Activated naive CD4-positive, alpha-beta T cell treated with anti-CD3 and anti-CD28 coated beads, Interleukin-2, amount 50 U/mL, for 24 hours (primary cell): Measurements from ENCODE around the gene CTNND2.

Experiments used
- H3K27ac Mint-ChIP-seq: one replicate; pipeline ENCODE4 v1.8.0; 2021; ENCODE audit warnings: mild to moderate bottlenecking, mixed read lengths
- H3K27me3 Mint-ChIP-seq: one replicate; pipeline ENCODE4 v1.8.0; 2021; ENCODE audit warnings: mixed read lengths
- H3K36me3 Mint-ChIP-seq: one replicate; pipeline ENCODE4 v1.8.0; 2021; ENCODE audit warnings: mixed read lengths
- H3K4me1 Mint-ChIP-seq: one replicate; pipeline ENCODE4 v1.8.0; 2021; ENCODE audit warnings: mixed read lengths
- H3K4me3 Mint-ChIP-seq: one replicate; pipeline ENCODE4 v1.8.0; 2021; ENCODE audit warnings: mild to moderate bottlenecking, mixed read lengths
- H3K9me3 Mint-ChIP-seq: one replicate; pipeline ENCODE4 v1.8.0; 2021; ENCODE audit warnings: mixed read lengths

Gene CTNND2

DNA sequence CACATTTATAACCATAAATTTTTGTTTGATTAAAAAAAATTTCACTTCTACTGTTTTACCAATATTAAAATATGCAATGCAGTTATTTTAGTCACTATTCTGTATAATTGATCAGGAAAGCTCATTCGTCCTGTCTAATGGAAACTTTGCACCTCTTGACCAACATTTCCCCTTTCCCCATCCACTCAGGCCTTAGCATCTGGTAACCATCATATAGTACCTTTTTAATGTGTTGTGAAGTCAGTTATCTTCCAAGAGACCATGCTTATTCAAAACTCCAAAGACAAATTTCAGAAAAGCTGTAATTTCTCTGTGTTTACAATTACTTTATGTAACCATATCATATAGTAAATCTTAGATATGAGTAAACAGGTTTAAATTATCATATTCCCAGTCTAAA, 145.9 kb downstream of the CTNND2 start:
- no peaks in the 10 kb centered on the region for H3K36me3 Mint-ChIP-seq

DNA sequence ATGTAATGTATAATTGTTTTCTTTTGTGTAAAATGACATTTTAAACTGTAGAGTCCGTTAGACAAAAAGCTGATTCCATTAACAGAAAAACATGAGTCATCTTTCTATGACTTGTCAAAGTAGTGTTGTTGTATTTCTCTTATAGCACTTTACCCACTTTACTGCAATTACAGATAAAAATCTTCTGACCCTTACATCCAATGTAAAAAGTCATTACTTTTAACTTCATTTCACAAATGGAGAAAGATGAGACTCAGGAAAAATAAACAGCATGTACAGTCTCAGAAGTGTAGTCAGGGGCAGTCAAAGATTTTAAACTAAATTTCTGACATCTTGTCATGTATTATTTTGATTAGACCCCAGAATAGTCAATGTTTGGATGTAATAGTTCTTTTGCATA, 146.6 kb downstream of the CTNND2 start:
- Mint-ChIP-seq H3K36me3 (no peaks in the 10 kb centered on the region), H3K4me3 (no peak overlapping the region), H3K4me1 (no peaks in the 10 kb centered on the region)

More for the DNA sequence above, 145.9 kb downstream of the CTNND2 start:
- no peaks in the 10 kb centered on the region for H3K4me1 Mint-ChIP-seq
- peaks cover 1% of the 10 kb centered on the region for H3K27me3 Mint-ChIP-seq
- H3K4me3 Mint-ChIP-seq = no peak overlapping the region
- peaks cover 20% of the 10 kb centered on the region for H3K9me3 Mint-ChIP-seq
- H3K27ac Mint-ChIP-seq = no peak overlapping the region

DNA sequence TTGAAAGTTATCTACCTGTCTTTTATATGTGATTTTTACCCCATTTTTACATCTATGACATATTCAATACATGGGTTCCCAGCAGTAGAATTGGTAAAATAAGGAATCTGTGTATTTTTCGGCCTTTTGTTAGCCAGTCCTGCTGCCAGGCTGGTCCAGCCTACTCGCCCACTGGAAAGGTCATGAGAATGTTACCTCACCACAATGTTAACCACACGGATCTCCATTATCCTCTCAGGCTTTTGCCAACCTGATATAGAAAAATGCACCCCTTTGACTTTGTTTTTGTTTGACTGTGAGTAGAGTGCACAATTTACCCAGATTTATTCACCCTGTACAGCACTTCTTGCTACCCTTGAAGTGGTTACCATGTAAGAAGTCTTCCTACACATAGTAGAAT, 167.2 kb downstream of the CTNND2 start:
- H3K36me3 Mint-ChIP-seq = no peaks in the 10 kb centered on the region
- no peak overlapping the region for H3K4me3 Mint-ChIP-seq
- H3K9me3 Mint-ChIP-seq = no peaks in the 10 kb centered on the region
- no peak overlapping the region for H3K27ac Mint-ChIP-seq
- H3K27me3 Mint-ChIP-seq = no peaks in the 10 kb centered on the region
- H3K4me1 Mint-ChIP-seq = no peaks in the 10 kb centered on the region

More for the DNA sequence above, 146.6 kb downstream of the CTNND2 start:
- H3K9me3 Mint-ChIP-seq = peaks cover 13% of the 10 kb centered on the region
- peaks cover 1% of the 10 kb centered on the region for H3K27me3 Mint-ChIP-seq
- no peak overlapping the region for H3K27ac Mint-ChIP-seq

DNA sequence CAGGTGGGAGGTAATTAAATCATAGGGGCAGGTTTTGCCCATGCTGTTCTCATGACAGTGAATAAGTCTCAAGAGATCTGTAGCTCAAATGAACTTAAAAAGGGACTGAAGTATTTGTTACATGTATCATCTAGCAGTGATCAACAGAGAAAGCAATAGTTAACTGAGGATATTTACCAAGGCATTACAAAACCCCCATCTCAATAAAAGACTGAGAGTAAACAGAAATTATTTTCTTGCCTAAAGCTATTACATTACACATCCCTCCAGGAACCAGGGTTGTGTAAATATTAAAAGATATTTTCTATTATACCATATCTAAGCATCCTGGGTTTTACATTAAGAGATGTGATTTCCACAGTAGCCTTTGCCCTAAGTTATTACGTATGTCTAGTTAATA, 169.9 kb downstream of the CTNND2 start:
- H3K36me3 Mint-ChIP-seq = no peaks in the 10 kb centered on the region
- no peaks in the 10 kb centered on the region for H3K4me1 Mint-ChIP-seq
- no peak overlapping the region for H3K4me3 Mint-ChIP-seq
- no peak overlapping the region for H3K27ac Mint-ChIP-seq
- no peaks in the 10 kb centered on the region for H3K27me3 Mint-ChIP-seq
- H3K9me3 Mint-ChIP-seq = no peaks in the 10 kb centered on the region

DNA sequence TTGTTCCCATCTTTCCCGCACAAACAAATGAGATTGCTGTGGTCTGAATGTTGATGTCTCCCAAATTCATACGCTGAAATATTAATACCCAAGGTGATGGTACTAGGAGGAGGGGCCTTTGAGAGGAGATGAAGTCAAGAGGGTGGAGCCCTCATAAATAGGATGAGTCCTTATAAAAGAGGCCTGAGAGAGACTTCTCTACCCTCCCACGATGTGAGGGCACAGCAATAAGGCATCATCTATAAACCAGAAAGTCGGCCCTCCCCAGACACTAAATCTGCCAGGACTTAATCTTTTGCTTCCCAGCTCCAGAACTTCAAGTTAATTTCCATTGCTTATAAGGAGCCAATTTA, 170.4 kb downstream of the CTNND2 start:
- Mint-ChIP-seq H3K4me3 (no peak overlapping the region), H3K27ac (no peak overlapping the region), H3K9me3 (no peaks in the 10 kb centered on the region), H3K4me1 (no peaks in the 10 kb centered on the region), H3K36me3 (no peaks in the 10 kb centered on the region), H3K27me3 (no peaks in the 10 kb centered on the region)

DNA sequence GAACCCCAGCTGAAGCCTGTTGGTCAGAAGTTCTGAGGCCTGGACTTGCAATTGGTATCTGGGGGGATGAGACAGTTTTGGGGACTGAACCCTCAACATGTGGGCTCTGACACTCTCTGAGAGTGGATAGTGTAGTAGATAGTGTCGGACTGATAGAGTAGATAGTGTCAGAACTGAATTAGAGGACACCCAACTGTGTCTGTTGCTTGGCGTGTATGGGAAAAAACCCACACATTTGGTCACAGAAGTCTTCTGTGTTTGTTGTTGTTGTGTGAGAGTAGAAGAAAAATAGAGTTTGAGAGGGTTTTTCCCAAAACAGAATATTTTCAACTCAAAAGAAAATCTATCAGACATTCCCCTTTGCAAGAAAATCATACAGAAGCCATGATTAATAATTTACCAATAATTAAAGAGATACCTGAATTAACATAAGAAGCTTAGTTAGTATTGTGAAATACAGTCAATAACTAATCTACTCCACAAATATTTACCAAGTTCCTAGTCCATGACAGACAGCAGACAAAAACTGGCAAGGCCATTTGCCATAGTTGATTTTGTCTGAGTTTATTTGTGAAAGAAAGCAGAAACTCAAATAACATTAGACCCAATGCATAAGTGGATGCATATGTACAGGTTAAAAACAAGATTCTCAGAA, 170.9 kb downstream of the CTNND2 start:
- Mint-ChIP-seq H3K36me3 (no peaks in the 10 kb centered on the region), H3K27me3 (no peaks in the 10 kb centered on the region), H3K27ac (no peak overlapping the region), H3K4me1 (no peaks in the 10 kb centered on the region), H3K4me3 (no peak overlapping the region), H3K9me3 (no peaks in the 10 kb centered on the region)

DNA sequence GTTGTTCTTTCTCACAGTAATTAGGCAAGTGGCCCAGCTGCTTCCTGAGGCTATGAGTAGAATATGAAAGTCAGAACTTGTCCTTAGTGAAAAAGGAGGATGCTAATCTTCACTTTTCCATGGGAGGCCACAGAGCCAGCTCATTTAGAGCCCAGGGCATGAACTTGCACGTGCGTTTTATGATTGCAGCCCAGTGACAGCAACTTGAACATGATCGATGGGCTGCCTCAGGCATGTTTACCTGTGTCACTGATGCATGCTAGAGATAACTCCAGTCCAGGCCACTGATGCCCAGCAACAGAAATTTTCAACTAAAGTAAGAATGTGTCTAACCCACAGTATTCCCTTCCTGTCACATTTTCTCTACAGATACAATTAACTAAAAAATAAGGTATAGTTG, 179.3 kb downstream of the CTNND2 start:
- Mint-ChIP-seq H3K27me3 (peaks cover 3% of the 10 kb centered on the region), H3K4me3 (no peak overlapping the region), H3K9me3 (no peaks in the 10 kb centered on the region), H3K36me3 (no peaks in the 10 kb centered on the region), H3K4me1 (no peaks in the 10 kb centered on the region), H3K27ac (no peak overlapping the region)

DNA sequence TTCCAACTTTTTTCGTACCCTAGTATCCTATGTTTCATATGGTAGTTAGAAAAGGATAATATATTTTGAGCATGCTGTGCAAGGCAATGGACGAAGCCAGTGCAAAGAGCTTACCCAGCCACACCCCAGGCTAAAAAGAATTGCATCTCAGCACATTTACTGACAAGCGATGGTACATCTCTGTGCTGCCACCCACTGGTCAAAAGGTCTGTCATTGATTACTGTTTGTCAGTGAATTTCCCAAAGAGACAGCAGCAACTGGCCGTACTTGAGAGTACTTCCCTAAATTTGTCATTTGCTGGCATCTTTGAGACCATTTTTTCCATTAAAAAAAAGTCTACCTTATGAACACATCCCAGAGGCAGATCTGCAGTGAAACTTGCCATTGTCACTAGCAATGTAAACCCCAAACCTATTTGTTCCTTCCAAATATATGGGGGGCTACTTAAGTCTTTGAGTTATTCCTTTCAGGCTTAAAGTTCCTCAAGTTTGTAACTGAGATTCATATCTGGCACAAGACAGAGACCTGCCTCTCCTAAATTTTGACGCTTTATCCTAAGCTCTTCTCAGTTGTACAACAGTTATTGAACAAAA, 184.3 kb downstream of the CTNND2 start:
- H3K27ac Mint-ChIP-seq = no peak overlapping the region
- no peaks in the 10 kb centered on the region for H3K9me3 Mint-ChIP-seq
- H3K27me3 Mint-ChIP-seq = no peaks in the 10 kb centered on the region
- no peak overlapping the region for H3K4me3 Mint-ChIP-seq
- no peaks in the 10 kb centered on the region for H3K4me1 Mint-ChIP-seq
- H3K36me3 Mint-ChIP-seq = no peaks in the 10 kb centered on the region

DNA sequence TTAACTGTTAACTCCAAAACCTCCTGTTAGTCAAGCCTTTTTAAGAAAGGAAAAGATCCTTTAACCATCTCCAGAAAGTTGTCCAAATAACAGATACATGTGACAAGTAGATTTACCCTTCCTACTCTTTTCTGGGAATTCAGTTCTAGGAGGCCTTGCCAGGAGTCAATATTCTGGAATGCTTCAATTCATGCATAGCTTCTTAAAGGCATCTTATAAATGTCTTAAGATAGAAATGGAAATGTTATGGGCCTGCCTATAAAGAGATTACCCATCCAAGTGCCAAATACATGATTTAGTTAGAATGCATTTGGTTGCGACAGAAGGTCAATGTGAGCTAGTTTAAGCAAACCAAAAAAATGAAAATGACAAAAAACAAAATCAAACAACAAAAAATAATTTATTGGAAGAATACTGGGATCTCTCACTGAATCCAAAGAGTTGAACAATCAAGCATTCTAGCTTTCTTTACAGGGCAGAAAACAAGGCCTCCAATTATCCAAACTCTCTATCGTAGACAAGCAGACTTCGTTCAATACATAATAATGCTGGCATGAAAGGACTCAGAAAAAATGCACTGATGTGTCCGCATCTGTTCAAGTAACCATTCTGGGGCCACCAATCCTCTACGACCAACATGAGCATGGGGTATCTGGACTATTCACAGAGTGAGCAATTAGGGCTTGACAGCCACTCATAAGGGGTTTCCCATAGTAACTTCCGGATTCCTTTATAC, 188.6 kb downstream of the CTNND2 start:
- Mint-ChIP-seq H3K27me3 (no peaks in the 10 kb centered on the region), H3K4me1 (no peaks in the 10 kb centered on the region), H3K27ac (no peak overlapping the region), H3K9me3 (no peaks in the 10 kb centered on the region), H3K4me3 (no peak overlapping the region), H3K36me3 (no peaks in the 10 kb centered on the region)

DNA sequence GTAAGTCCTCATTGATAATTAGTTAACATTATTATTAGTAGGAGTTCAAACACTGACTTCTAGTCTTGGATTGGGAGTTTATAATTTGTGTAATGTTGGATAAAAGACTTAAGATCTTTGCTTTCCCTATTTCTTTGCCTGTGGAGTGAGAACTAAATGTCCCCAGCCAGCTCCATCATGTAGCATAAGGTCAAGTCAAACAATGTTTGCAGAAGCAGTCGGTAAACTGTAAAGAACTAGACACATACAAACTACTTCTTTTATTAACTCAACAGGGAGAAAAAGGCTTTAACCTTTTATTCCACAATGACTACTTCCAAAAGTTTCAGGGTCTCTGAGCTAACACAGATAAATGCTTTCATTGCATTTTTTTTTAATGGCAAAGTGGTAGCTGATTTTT, 192.3 kb downstream of the CTNND2 start:
- Mint-ChIP-seq H3K4me1 (no peaks in the 10 kb centered on the region), H3K4me3 (no peak overlapping the region), H3K27ac (no peak overlapping the region), H3K36me3 (no peaks in the 10 kb centered on the region), H3K9me3 (no peaks in the 10 kb centered on the region), H3K27me3 (no peaks in the 10 kb centered on the region)

DNA sequence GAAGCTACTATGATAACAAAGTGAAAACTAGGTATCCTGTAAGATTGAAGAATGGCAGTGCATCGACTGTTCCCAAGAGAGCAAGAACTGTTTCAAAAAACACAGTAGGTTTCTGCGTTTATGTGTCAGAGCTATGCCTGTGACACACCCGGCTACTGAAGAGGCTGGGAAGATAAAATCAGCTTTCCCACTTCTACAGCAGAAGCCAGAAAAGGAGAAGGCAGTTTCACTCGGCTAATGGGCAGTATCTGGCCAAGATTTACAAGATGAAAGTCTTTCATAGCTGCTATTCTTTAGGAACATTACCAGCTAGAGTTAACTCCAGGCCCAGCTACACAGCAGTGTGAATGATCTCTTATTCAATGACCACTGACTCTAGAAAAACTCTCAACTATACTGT, 195.2 kb downstream of the CTNND2 start:
- H3K4me1 Mint-ChIP-seq = no peaks in the 10 kb centered on the region
- H3K4me3 Mint-ChIP-seq = no peak overlapping the region
- H3K9me3 Mint-ChIP-seq = no peaks in the 10 kb centered on the region
- no peaks in the 10 kb centered on the region for H3K36me3 Mint-ChIP-seq
- no peaks in the 10 kb centered on the region for H3K27me3 Mint-ChIP-seq
- H3K27ac Mint-ChIP-seq = no peak overlapping the region

DNA sequence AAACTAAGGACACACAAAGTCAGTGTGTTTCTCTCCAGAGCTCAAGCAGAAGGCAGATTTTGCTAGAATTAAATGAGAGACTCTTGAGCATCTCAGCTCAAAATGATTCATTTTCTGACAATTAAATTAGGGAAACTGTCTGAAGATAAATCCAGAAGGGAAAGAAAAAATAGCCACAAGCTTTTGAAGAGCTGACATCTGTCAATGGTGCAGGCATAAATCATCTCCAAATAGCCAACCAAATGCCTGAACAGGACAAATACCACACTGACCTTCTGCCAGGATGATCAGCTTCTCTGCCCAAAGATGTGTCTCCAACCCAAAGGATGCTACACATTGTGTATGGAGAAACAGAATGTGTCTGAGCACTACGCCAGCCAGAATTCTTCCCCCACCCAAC, 199.3 kb downstream of the CTNND2 start:
- Mint-ChIP-seq H3K4me3 (no peak overlapping the region), H3K4me1 (no peaks in the 10 kb centered on the region), H3K9me3 (no peaks in the 10 kb centered on the region), H3K27me3 (no peaks in the 10 kb centered on the region), H3K36me3 (no peaks in the 10 kb centered on the region), H3K27ac (no peak overlapping the region)

DNA sequence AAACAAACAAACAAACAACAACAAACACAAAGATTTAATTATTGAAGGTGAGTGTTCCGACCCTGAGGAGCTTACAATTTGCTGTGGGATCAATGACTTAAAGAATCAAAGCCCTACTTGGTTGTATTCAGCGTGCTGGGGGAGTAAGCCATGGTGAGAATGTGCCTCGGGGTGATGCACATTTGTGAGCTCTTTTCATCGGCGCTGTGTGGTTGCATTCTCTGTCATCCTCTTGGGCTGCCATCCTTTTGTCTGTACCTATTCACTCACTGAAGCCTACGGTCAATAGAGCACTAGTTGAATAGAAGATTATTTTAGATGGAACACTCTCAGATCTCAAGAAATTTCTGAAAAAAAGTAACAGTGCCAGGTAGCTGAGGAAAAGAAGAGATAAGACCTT, 203.9 kb downstream of the CTNND2 start:
- H3K9me3 Mint-ChIP-seq = no peaks in the 10 kb centered on the region
- no peaks in the 10 kb centered on the region for H3K27me3 Mint-ChIP-seq
- H3K4me1 Mint-ChIP-seq = no peaks in the 10 kb centered on the region
- no peak overlapping the region for H3K27ac Mint-ChIP-seq
- H3K36me3 Mint-ChIP-seq = no peaks in the 10 kb centered on the region
- no peak overlapping the region for H3K4me3 Mint-ChIP-seq

DNA sequence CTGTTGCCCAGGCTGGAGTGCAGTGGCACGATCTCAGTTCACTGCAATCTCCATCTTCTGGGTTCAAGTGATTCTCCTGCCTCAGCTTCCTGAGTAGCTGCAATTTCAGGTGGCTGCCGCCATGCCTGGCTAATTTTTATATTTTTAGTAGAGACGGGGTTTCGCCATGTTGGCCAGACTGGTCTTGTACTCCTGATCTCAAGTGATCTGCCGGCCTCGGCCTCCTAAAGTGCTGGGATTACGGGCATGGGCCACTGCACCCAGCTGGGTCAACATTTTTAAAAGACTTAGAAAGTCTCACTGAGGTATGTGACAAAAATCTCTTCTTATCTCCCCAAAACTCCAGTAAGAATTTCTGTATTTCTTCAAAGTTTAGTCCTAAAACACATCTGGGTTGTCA, 211.6 kb downstream of the CTNND2 start:
- Mint-ChIP-seq H3K4me1 (no peaks in the 10 kb centered on the region), H3K27me3 (no peaks in the 10 kb centered on the region), H3K36me3 (no peaks in the 10 kb centered on the region), H3K27ac (no peak overlapping the region), H3K4me3 (no peak overlapping the region), H3K9me3 (no peaks in the 10 kb centered on the region)

DNA sequence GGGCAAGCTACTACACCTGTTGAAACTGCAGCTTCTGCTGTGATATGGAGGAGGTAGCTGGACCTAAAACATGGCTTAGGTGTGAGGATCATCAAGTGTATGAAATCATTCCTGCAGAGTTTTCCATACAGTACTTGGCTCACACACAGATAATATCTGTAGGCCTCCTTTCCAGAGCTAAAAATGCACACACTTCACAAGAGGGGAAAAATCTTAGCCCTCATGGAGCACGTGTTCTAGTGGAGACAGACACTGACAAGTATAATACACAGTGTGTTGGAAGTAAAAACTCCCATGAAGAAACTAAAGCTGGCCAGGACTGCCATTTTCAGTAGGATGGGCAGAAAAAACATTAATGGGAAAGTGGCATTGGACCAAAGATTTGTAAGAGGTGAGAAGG, 216.7 kb downstream of the CTNND2 start:
- Mint-ChIP-seq H3K9me3 (no peaks in the 10 kb centered on the region), H3K27ac (no peak overlapping the region), H3K4me3 (no peak overlapping the region), H3K27me3 (no peaks in the 10 kb centered on the region), H3K36me3 (no peaks in the 10 kb centered on the region), H3K4me1 (no peaks in the 10 kb centered on the region)

DNA sequence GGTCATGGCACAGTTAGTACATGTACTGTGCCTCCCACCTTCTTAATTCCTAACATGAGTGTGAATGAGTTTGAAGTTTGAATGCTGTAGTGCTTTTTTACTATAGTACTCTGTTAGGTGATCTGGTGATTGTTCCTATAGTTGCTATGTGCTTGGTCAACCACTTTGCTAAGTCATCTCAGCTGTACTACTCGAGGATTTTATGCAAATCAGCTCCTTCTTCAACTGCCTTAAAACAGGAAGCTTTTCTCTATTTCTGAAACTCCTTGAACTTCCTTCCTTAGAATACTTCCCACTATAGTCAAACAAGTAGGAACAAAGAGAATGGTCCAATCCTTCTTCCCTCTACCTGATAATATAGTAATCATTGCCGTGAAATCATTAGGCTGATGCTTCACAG, 219.6 kb downstream of the CTNND2 start:
- Mint-ChIP-seq H3K4me3 (no peak overlapping the region), H3K36me3 (no peaks in the 10 kb centered on the region), H3K4me1 (no peaks in the 10 kb centered on the region), H3K27me3 (no peaks in the 10 kb centered on the region), H3K9me3 (peaks cover 3% of the 10 kb centered on the region), H3K27ac (no peak overlapping the region)
